Neuron (in vitro differentiated cells): Measurements from ENCODE around the gene ERGIC1.

Experiments used
- H2AFZ ChIP-seq: one replicate; pipeline ENCODE4 v1.6.1; 2013; ENCODE audit warnings: low read depth, mild to moderate bottlenecking, inconsistent platforms, low read length, moderate library complexity
- H3K27me3 ChIP-seq: one replicate; pipeline ENCODE4 v1.6.1; 2013; ENCODE audit warnings: low read length; ENCODE audit not compliant: insufficient read depth
- H3K36me3 ChIP-seq: one replicate; pipeline ENCODE4 v1.6.1; 2013; ENCODE audit warnings: low read length; ENCODE audit not compliant: insufficient read depth
- H3K4me1 ChIP-seq: one replicate; pipeline ENCODE4 v1.6.1; 2013; ENCODE audit warnings: low read length; ENCODE audit not compliant: insufficient read depth
- H3K4me3 ChIP-seq: 2 replicates; pipeline ENCODE4 v1.5.1; 2013; ENCODE audit warnings: mild to moderate bottlenecking, low read length, moderate library complexity
- H3K9me3 ChIP-seq: one replicate; pipeline ENCODE4 v1.6.1; 2013; ENCODE audit warnings: low read length

ERGIC1 gene

DNA sequence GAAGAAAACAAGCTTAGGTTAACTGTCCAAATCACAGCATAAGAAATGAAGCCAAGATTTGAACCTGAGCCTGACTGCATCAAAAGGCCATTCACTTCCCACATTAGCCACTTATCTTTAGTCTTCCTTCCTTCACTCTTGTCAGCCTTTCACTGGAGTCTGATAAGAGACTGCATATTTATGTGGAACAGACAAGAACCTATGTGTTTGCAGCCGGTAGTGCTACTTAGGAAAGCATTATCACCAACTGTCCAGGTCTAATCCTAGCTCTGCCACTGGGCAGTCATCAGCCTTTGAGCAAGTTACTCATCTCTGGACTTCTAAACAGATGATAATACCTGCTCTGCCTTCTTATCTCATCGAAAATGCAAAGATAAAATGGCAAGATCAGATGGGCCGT lies 137.4 kb downstream of the ERGIC1 start:
- no peak overlapping the region for H3K4me3 ChIP-seq
- peaks cover 19% of the 10 kb centered on the region for H3K36me3 ChIP-seq
- no peaks in the 10 kb centered on the region for H3K27me3 ChIP-seq
- H3K4me1 ChIP-seq = no peaks in the 10 kb centered on the region
- H2AFZ ChIP-seq = no peak overlapping the region
- no peaks in the 10 kb centered on the region for H3K9me3 ChIP-seq

- H3K27me3 ChIP-seq = no peaks in the 10 kb centered on the region
- H3K36me3 ChIP-seq = peaks cover 19% of the 10 kb centered on the region
- no peaks in the 10 kb centered on the region for H3K9me3 ChIP-seq
- H3K4me3 ChIP-seq = no peak overlapping the region
- H2AFZ ChIP-seq = no peak overlapping the region
- H3K4me1 ChIP-seq = no peaks in the 10 kb centered on the region
Measured at GRCh38 chr5:172972552-172972951, 138.5 kb downstream of the ERGIC1 start.

- Histone ChIP-seq H3K4me1 (no peaks in the 10 kb centered on the region), H3K4me3 (no peak overlapping the region), H3K9me3 (no peaks in the 10 kb centered on the region), H3K36me3 (peaks cover 16% of the 10 kb centered on the region), H3K27me3 (no peaks in the 10 kb centered on the region), H2AFZ (no peak overlapping the region)
Measured at GRCh38 chr5:172973127-172973916, 139.3 kb downstream of the ERGIC1 start.

DNA sequence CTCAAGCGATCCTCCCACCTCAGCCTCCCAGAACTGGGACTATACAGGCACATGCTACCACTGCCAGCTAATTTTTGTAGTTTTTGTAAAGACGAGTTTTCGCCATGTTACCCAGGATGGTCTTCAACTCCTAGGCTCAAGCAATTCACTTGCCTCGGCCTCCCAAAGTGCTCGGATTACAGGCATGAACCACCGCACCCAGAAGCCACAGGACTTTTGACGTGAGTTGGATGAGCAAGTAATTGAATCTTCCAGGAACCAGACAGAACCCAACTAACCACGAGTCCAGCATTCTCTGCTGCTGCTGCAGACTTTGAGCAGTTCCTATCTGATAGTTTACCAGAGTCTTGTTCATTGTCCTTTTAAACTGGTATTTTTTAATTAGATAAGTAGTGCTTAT lies 139.9 kb downstream of the ERGIC1 start:
- peaks cover 12% of the 10 kb centered on the region for H3K36me3 ChIP-seq
- no peaks in the 10 kb centered on the region for H3K4me1 ChIP-seq
- H3K9me3 ChIP-seq = no peaks in the 10 kb centered on the region
- H2AFZ ChIP-seq = no peak overlapping the region
- H3K27me3 ChIP-seq = no peaks in the 10 kb centered on the region
- H3K4me3 ChIP-seq = no peak overlapping the region

GRCh38 chr5:172975289-172975688 lies 141.2 kb downstream of the ERGIC1 start:
- H3K27me3 ChIP-seq = no peaks in the 10 kb centered on the region
- H3K9me3 ChIP-seq = no peaks in the 10 kb centered on the region
- H3K4me1 ChIP-seq = no peaks in the 10 kb centered on the region
- H3K36me3 ChIP-seq = peaks cover 1% of the 10 kb centered on the region
- H3K4me3 ChIP-seq = no peak overlapping the region
- H2AFZ ChIP-seq = no peak overlapping the region

DNA sequence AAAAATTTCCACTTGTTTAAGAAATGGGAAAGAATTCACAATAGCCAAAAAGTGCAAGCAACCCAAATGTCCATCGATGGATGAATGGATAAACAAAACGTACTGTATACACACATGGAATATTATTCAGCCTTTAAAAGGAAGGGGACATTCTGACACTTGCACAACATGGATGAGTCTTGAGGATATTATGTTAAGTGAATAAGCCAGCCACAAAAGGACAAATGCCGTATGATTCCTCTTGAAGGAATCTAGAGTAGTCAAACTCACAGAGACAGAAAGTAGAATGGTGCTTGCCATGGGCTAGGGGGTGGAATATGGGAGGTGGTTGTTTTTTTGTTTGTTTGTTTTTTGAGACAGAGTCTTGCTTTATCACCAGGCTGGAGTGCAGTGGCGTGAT lies 145.7 kb downstream of the ERGIC1 start:
- no peaks in the 10 kb centered on the region for H3K27me3 ChIP-seq
- H3K4me1 ChIP-seq = peaks cover 2% of the 10 kb centered on the region
- no peaks in the 10 kb centered on the region for H3K36me3 ChIP-seq
- no peaks in the 10 kb centered on the region for H3K9me3 ChIP-seq
- no peak overlapping the region for H3K4me3 ChIP-seq
- H2AFZ ChIP-seq = no peak overlapping the region

DNA sequence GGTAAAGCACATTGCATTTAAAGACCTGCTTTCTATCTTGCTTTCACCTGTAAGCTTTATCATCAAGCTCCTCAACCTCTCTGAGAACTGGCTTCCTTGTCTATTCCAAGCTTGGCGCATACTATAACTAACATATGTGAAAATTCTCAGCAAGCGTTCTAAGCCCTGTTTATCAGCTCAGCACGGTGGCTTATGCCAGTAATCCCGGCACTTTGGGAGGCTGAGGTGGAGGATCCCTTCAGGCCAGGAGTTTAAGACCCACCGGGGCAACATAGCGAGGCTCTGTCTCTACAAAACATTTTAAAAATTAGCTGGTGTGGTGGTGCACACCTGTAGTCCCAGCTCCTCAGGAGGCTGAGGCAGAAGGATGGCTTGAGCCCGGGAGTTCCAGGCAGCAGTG lies 147.9 kb downstream of the ERGIC1 start:
- Histone ChIP-seq H3K27me3 (no peaks in the 10 kb centered on the region), H2AFZ (no peak overlapping the region), H3K36me3 (peaks cover 12% of the 10 kb centered on the region), H3K4me1 (peaks cover 6% of the 10 kb centered on the region), H3K4me3 (no peak overlapping the region), H3K9me3 (no peaks in the 10 kb centered on the region)

DNA sequence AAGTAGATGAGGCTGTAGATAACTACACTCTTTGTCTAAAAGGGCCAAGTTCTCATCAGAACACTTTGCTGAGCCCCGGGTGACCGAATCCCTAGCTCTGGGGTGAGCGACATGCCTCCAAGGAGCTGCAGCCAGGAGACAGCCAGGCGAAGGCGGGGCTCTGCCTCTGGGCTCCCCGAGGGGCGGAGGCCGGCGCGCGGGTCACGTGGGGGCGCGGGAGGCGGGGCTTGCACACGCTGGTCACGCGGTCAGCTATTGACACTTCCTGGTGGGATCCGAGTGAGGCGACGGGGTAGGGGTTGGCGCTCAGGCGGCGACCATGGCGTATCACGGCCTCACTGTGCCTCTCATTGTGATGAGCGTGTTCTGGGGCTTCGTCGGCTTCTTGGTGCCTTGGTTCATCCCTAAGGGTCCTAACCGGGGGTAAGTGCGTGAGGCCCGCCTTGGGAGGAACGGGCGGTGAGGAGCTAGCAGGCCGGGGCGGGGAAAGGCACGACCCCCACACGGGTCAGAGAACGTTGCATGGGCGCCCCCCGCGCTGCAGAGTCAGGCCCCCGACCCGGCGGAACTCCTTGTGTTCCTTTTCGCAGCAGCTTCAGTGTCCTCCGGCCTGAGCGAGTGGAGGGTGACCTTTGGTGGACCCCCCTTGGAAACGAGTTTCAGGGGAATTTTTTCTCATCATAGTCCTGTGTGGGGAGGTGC lies 149.6 kb downstream of the ERGIC1 start, which contains the start of gene ATP6V0E1:
Gene ATP6V0E1, plus strand, starts transcription at position 230 of the 702 bp plus-strand sequence. Its CDS starts 90 bp downstream, at position 320.
- H3K36me3 ChIP-seq = peaks cover 14% of the 10 kb centered on the region
- H3K4me1 ChIP-seq = peaks cover 8% of the 10 kb centered on the region
- no peaks in the 10 kb centered on the region for H3K27me3 ChIP-seq
- H3K4me3 ChIP-seq = peak within 1 kb of the TSS; percentile 94
- peak within 1 kb of the TSS; percentile 86 for H2AFZ ChIP-seq
- no peaks in the 10 kb centered on the region for H3K9me3 ChIP-seq

DNA sequence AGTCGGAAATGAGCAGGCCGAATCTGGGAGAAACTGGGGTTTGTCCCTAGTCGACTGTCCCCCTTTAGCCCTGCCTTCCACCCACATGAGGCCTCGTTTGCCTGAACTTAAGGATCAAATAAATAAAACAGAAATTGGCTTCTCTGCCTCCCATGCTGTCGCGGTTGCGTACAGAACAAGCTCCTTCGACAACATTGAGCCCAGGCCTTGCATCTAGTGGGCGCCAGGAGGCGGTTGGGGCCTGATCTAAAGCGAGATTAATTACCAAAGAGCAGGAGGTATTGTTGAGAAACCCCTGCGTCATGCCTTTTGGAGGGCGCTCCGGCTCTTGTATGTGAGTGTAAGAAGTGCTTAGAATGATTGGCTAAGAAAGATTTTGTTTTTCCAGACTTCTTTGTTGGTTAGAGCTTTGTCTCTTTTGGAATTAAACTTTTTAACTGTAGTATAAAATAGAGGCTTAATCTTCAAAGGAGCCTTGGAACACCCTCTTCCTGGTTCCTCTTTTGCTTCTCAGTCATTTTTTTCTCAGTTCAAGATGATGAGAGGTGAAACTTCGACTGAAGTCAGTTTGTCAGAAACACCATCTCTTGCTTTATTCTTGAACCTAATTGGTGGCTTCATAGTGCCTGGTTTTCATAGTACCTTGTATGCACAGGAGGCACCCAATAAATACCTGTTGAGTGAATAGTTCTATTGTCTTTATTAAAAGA lies 150.3 kb downstream of the ERGIC1 start:
- Histone ChIP-seq H3K27me3 (no peaks in the 10 kb centered on the region), H3K36me3 (peaks cover 18% of the 10 kb centered on the region), H3K4me1 (peaks cover 8% of the 10 kb centered on the region), H2AFZ (peak overlapping the region; percentile 86), H3K9me3 (no peaks in the 10 kb centered on the region), H3K4me3 (peak overlapping the region; percentile 94)

- H3K9me3 ChIP-seq = no peaks in the 10 kb centered on the region
- peak overlapping the region; percentile 7 for H3K4me3 ChIP-seq
- H3K27me3 ChIP-seq = no peaks in the 10 kb centered on the region
- H3K36me3 ChIP-seq = peaks cover 18% of the 10 kb centered on the region
- no peak overlapping the region for H2AFZ ChIP-seq
- peaks cover 8% of the 10 kb centered on the region for H3K4me1 ChIP-seq
Measured at GRCh38 chr5:172985596-172985995, 151.5 kb downstream of the ERGIC1 start.

GRCh38 chr5:172988276-172988675 lies 154.2 kb downstream of the ERGIC1 start:
- Histone ChIP-seq H2AFZ (no peak overlapping the region), H3K9me3 (no peaks in the 10 kb centered on the region), H3K4me3 (no peak overlapping the region), H3K27me3 (no peaks in the 10 kb centered on the region), H3K36me3 (peaks cover 18% of the 10 kb centered on the region), H3K4me1 (peaks cover 8% of the 10 kb centered on the region)

GRCh38 chr5:172990776-172991175 lies 156.7 kb downstream of the ERGIC1 start:
- Histone ChIP-seq H3K4me1 (peaks cover 3% of the 10 kb centered on the region), H3K9me3 (no peaks in the 10 kb centered on the region), H3K27me3 (no peaks in the 10 kb centered on the region), H3K36me3 (peaks cover 30% of the 10 kb centered on the region), H2AFZ (no peak overlapping the region), H3K4me3 (no peak overlapping the region)

GRCh38 chr5:172994405-172994804 lies 160.4 kb downstream of the ERGIC1 start:
- H2AFZ ChIP-seq = no peak overlapping the region
- H3K9me3 ChIP-seq = no peaks in the 10 kb centered on the region
- no peak overlapping the region for H3K4me3 ChIP-seq
- peaks cover 36% of the 10 kb centered on the region for H3K36me3 ChIP-seq
- no peaks in the 10 kb centered on the region for H3K27me3 ChIP-seq
- no peaks in the 10 kb centered on the region for H3K4me1 ChIP-seq
